ENCODE results near the gene KPNB1. TPM values are rescaled to one million over a fixed set of nuclear protein-coding genes. Genes with fewer than 3 reads are reported as not detected.

KPNB1 gene
- total and polyA plus RNA-seq, 2 experiments from 2014 or later: 274 to 599 TPM

DNA sequence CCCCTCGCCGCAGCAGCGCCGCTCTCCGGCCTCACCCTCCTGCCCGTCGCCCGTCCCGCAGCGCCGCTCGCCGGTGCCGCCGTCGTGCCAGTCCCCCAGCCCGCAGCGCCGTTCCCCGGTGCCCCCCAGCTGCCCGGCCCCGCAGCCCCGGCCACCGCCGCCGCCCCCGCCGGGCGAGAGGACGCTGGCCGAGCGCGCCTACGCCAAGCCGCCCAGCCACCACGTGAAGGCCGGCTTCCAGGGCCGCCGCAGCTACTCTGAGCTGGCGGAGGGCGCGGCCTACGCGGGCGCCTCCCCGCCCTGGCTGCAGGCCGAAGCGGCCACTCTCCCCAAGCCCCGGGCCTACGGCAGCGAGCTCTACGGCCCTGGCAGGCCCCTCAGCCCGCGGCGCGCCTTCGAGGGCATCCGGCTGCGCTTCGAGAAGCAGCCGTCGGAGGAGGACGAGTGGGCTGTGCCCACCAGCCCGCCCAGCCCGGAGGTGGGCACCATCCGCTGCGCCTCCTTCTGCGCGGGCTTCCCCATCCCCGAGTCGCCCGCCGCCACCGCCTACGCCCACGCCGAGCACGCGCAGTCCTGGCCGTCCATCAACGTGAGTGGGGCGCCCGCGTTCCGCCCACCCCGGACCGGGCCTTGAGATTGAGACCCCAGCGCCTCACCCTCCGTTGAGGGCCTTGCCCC, 59.3 kb downstream of the KPNB1 start:
- ATAC-seq: peak; percentile 83

More for the DNA sequence above, 59.3 kb downstream of the KPNB1 start:
- Histone ChIP-seq H3K36me3 (ENCODE audit: insufficient read depth) (no peaks in the 10 kb centered on the region), H3K4me3 (peak overlapping the region; percentile 56), H4K20me1 (replicated peaks; ENCODE audit: insufficient read depth) (peaks cover 5% of the 10 kb centered on the region; the same call in 1 of the 2 replicates), H3K4me2 (peak overlapping the region; percentile 82), H3K79me2 (replicated peaks; ENCODE audit: insufficient read depth) (no peaks in the 10 kb centered on the region), H3K27me3 (ENCODE audit: insufficient read depth) (peaks cover 28% of the 10 kb centered on the region), H3F3A (replicated peaks; ENCODE audit: low read depth) (peaks cover 7% of the 10 kb centered on the region; the same call in 1 of the 2 replicates), H3K27ac (ENCODE audit: low read depth) (no peak overlapping the region), H3K4me1 (ENCODE audit: insufficient read depth) (peaks cover 6% of the 10 kb centered on the region; the same call in 1 of the 2 replicates), H2AFZ (0 out of 2 replicates have a peak overlapping the region, but pooled peaks have one; percentile 63), H3K9me2 (ENCODE audit: insufficient read depth) (no peaks in the 10 kb centered on the region)
- no peak overlapping the region for H3K27ac Mint-ChIP-seq
- peaks cover 3% of the 10 kb centered on the region; the same call in 1 of the 3 replicates for H3K36me3 Mint-ChIP-seq (ENCODE audit: low read depth)
- H3K27me3 Mint-ChIP-seq (ENCODE audit: insufficient read depth, low read depth, poor library complexity): peaks cover 30% of the 10 kb centered on the region
- TF ChIP-seq ETS1 (IDR thresholded peaks at IDR 0.05) (no peak), STAT1 (IDR thresholded peaks at IDR 0.05; ENCODE audit: unreplicated experiment) (no peak), EZH2 (IDR thresholded peaks at IDR 0.05; ENCODE audit: low read depth, unreplicated experiment) (no peak), NANOG (IDR thresholded peaks at IDR 0.05; ENCODE audit: borderline replicate concordance) (no peak), CTCF (conservative IDR thresholded peaks at IDR 0.05; ENCODE audit: low read depth in 2 of 2) (no peak), ZNF114 (CRISPR knock-in tag; IDR thresholded peaks at IDR 0.05) (no peak), CREB1 (CRISPR knock-in tag; IDR thresholded peaks at IDR 0.05; ENCODE audit: low read depth) (no peak), EZH2phosphoT487 (IDR thresholded peaks at IDR 0.05; ENCODE audit: unreplicated experiment) (no peak), REST (IDR thresholded peaks at IDR 0.05; ENCODE audit: unreplicated experiment) (no peak), JUNB (IDR thresholded peaks at IDR 0.05; ENCODE audit: unreplicated experiment) (no peak), POLR2AphosphoS5 (IDR thresholded peaks at IDR 0.05; ENCODE audit: low read depth) (no peak; the same call in 1 of the 2 replicates), ZNF331 (CRISPR knock-in tag; IDR thresholded peaks at IDR 0.05; ENCODE audit: low read depth) (no peak)
- TF ChIP-seq, protein P1, sequence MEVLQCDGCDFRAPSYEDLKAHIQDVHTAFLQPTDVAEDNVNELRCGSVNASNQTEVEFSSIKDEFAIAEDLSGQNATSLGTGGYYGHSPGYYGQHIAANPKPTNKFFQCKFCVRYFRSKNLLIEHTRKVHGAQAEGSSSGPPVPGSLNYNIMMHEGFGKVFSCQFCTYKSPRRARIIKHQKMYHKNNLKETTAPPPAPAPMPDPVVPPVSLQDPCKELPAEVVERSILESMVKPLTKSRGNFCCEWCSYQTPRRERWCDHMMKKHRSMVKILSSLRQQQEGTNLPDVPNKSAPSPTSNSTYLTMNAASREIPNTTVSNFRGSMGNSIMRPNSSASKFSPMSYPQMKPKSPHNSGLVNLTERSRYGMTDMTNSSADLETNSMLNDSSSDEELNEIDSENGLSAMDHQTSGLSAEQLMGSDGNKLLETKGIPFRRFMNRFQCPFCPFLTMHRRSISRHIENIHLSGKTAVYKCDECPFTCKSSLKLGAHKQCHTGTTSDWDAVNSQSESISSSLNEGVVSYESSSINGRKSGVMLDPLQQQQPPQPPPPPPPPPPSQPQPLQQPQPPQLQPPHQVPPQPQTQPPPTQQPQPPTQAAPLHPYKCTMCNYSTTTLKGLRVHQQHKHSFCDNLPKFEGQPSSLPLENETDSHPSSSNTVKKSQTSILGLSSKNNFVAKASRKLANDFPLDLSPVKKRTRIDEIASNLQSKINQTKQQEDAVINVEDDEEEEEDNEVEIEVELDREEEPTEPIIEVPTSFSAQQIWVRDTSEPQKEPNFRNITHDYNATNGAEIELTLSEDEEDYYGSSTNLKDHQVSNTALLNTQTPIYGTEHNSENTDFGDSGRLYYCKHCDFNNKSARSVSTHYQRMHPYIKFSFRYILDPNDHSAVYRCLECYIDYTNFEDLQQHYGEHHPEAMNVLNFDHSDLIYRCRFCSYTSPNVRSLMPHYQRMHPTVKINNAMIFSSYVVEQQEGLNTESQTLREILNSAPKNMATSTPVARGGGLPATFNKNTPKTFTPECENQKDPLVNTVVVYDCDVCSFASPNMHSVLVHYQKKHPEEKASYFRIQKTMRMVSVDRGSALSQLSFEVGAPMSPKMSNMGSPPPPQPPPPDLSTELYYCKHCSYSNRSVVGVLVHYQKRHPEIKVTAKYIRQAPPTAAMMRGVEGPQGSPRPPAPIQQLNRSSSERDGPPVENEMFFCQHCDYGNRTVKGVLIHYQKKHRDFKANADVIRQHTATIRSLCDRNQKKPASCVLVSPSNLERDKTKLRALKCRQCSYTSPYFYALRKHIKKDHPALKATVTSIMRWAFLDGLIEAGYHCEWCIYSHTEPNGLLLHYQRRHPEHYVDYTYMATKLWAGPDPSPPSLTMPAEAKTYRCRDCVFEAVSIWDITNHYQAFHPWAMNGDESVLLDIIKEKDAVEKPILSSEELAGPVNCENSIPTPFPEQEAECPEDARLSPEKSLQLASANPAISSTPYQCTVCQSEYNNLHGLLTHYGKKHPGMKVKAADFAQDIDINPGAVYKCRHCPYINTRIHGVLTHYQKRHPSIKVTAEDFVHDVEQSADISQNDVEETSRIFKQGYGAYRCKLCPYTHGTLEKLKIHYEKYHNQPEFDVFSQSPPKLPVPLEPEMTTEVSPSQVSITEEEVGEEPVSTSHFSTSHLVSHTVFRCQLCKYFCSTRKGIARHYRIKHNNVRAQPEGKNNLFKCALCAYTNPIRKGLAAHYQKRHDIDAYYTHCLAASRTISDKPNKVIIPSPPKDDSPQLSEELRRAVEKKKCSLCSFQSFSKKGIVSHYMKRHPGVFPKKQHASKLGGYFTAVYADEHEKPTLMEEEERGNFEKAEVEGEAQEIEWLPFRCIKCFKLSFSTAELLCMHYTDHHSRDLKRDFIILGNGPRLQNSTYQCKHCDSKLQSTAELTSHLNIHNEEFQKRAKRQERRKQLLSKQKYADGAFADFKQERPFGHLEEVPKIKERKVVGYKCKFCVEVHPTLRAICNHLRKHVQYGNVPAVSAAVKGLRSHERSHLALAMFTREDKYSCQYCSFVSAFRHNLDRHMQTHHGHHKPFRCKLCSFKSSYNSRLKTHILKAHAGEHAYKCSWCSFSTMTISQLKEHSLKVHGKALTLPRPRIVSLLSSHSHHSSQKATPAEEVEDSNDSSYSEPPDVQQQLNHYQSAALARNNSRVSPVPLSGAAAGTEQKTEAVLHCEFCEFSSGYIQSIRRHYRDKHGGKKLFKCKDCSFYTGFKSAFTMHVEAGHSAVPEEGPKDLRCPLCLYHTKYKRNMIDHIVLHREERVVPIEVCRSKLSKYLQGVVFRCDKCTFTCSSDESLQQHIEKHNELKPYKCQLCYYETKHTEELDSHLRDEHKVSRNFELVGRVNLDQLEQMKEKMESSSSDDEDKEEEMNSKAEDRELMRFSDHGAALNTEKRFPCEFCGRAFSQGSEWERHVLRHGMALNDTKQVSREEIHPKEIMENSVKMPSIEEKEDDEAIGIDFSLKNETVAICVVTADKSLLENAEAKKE (CRISPR knock-in tag; IDR thresholded peaks at IDR 0.05): no peak
- peak; percentile 77 for DNase-seq (ENCODE audit: low spot score)
- H3K9me3 Mint-ChIP-seq: no peaks in the 10 kb centered on the region
- peaks cover 12% of the 10 kb centered on the region for H3K4me1 Mint-ChIP-seq
- H3K4me3 Mint-ChIP-seq: peak overlapping the region; percentile 69
